Central memory CD8-positive, alpha-beta T cell (primary cell): ENCODE measurements around the gene HOXA3.

ENCODE experiments used
- ATAC-seq: fragments of 150-1000 bp; cut with Tn5 transposase; replicated peaks from 2 replicates; pipeline ENCODE4 v1.10.0; 2022; ENCODE audit warnings: mild to moderate bottlenecking, moderate FRiP score, moderate number of reproducible peaks; ENCODE audit not compliant: poor library complexity, severe bottlenecking; ENCODE audit errors: extremely low read depth
- DNase-seq, 2 donors: peaks; one replicate each; pipeline ENCODE4 v3.0.0; 2021; ENCODE audit warnings: low spot score in 2 of 2
- H3K27ac Mint-ChIP-seq: one replicate; pipeline ENCODE4 v1.8.0; 2022; ENCODE audit warnings: low read depth, mild to moderate bottlenecking, moderate library complexity, mixed read lengths
- H3K27me3 Mint-ChIP-seq: one replicate; pipeline ENCODE4 v1.8.0; 2022; ENCODE audit warnings: mixed read lengths
- H3K36me3 Mint-ChIP-seq: one replicate; pipeline ENCODE4 v1.8.0; 2022; ENCODE audit warnings: mild to moderate bottlenecking, moderate library complexity, mixed read lengths; ENCODE audit not compliant: insufficient read depth
- H3K4me1 Mint-ChIP-seq: one replicate; pipeline ENCODE4 v1.8.0; 2022; ENCODE audit warnings: mixed read lengths
- H3K4me3 Mint-ChIP-seq: one replicate; pipeline ENCODE4 v1.8.0; 2022; ENCODE audit warnings: mild to moderate bottlenecking, moderate library complexity, mixed read lengths
- H3K9me3 Mint-ChIP-seq: one replicate; pipeline ENCODE4 v1.8.0; 2022; ENCODE audit warnings: mixed read lengths

Gene HOXA3

DNA sequence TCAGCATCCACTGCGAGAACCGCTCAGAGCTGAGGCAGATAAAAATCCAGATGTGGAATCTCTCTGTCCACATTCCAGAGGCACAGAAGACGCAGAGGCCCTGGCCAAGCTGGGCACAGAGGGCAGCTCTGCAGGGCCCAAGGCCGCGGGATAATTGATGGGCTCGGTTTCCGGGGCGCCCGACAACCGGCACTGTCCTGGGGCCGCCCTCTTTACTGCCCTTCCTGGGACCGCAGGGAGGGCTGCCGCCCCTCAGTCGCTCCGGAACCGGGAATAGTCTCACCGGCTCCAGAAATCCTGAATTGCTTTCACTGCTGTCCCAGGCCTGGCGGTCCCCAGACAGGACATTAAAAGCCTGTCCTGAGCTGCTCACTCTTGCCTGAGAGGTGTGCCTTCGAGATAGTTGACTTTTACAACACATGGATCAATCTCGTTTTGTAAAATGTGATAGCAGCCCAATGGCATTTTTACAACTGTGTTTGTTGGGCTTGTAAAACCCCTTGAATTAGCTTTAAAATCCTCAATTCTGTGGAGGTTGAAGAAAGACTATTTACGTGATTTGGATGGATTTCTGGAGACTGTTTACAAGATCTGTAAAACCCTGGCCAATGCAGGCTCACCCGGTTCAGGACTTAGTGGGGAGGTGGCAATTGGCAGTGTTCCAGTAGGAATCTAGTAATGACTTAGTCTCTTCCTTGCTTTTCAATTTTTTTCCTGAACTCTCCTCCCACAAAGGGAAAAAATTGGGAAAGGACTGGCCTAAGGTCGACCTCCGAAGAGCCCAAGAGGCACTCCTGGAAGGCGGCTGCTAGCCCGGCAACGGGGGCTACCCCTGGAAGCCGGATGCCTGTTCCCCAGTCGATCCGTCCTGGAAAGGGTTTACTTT is 3.4 kb downstream of the HOXA3 start:
- no peak overlapping the region for H3K27ac Mint-ChIP-seq
- H3K4me1 Mint-ChIP-seq: peaks cover 27% of the 10 kb centered on the region
- H3K36me3 Mint-ChIP-seq: peaks cover 9% of the 10 kb centered on the region
- DNase-seq (no peak), ATAC-seq (no peak)
- H3K9me3 Mint-ChIP-seq: no peaks in the 10 kb centered on the region
- H3K4me3 Mint-ChIP-seq: no peak overlapping the region
- H3K27me3 Mint-ChIP-seq: peaks cover 88% of the 10 kb centered on the region

DNA sequence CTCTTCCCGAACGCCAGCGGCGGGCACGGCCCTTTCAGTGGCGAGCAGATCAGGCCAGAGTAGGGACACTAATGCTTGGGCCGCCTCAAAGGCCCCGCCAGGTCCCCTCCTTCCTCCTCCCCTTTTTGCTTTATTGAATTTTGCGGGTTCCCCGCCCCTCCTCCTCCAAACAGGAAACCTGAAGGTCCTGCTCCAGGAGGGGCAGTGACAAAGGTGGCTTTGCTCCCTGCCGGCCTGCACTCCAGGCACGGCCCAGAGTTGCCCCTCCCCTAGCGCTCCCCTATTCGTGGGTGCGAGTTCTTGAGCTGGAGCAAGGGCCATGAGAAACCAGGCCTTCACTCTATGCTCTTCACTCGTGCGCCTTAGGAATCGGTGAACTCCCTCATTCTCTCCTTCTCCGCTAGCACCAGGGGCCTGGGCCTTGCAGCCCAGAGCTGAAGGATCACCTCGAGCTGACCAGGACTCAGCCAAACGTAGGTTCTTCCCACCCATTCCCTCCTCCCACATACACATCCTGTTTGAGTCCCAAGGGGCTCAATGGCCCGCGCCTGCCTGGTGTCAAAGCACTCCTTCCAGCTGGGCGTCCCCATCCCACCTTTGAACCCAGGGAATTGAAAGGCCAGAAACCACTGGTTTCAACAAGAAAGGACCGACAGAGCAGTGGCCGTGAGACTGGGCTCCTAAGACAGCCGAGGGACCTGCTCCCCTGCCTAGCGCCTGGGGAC is 4.2 kb downstream of the HOXA3 start:
- DNase-seq (no peak), ATAC-seq (no peak)
- peaks cover 80% of the 10 kb centered on the region for H3K27me3 Mint-ChIP-seq
- peaks cover 27% of the 10 kb centered on the region for H3K4me1 Mint-ChIP-seq
- no peak overlapping the region for H3K27ac Mint-ChIP-seq
- H3K36me3 Mint-ChIP-seq: peaks cover 9% of the 10 kb centered on the region
- peak overlapping the region; percentile 41 for H3K4me3 Mint-ChIP-seq
- H3K9me3 Mint-ChIP-seq: no peaks in the 10 kb centered on the region

GRCh38 chr7:27147199-27148030 is 5.0 kb downstream of the HOXA3 start, which contains the start of gene HOXA6:
TSS of gene HOXA6 (minus strand) at chr7:27147774. CDS start at chr7:27147749, 25 bp downstream.
- Mint-ChIP-seq H3K36me3 (peaks cover 9% of the 10 kb centered on the region), H3K27ac (no peak within 1 kb of the TSS), H3K9me3 (no peaks in the 10 kb centered on the region), H3K4me1 (peaks cover 27% of the 10 kb centered on the region), H3K27me3 (peaks cover 79% of the 10 kb centered on the region), H3K4me3 (peak within 1 kb of the TSS; percentile 41)
- DNase-seq: no peak
- no peak for ATAC-seq

DNA sequence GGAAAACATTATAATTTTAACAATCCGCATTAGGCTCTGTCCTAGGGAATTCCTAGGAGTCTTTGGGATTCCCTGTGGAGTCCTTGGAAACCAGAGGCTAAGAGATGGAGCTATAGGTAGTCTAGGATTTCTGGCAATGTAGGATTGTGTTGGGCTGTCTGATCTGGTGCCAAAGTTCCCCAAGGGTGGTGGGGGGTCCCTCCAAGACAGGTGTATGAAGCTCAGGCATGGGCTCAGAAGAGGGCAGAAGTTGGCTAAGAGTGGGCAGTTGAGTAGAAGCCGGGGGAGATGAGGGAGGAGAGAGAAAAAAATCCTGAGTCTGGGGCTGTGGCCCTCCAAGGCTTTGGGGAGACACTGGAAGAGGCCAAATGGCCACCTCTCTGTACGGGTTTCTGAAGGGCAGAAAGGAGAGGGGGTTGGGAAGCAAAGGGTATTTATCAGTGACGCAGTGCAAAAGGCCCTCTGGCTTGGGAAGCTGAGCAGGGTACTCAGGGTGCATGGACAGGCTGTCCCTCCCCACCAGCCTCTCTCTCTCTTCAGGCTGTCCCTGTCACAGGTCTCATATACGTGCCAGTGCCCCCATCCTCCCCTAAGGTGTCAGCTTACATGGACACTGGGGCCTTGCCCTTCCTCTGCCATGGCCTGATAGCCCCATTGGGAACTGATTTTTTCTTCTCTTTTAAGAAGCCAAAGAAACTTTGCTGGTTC is 5.7 kb downstream of the HOXA3 start:
- no peak overlapping the region for H3K27ac Mint-ChIP-seq
- H3K4me3 Mint-ChIP-seq: no peak overlapping the region
- no peaks in the 10 kb centered on the region for H3K9me3 Mint-ChIP-seq
- H3K27me3 Mint-ChIP-seq: peaks cover 79% of the 10 kb centered on the region
- ATAC-seq (no peak), DNase-seq (no peak)
- H3K4me1 Mint-ChIP-seq: peaks cover 19% of the 10 kb centered on the region
- H3K36me3 Mint-ChIP-seq: peaks cover 8% of the 10 kb centered on the region

- ATAC-seq: no peak
- no peak overlapping the region for H3K4me3 Mint-ChIP-seq
- H3K27me3 Mint-ChIP-seq: peaks cover 78% of the 10 kb centered on the region
These were observed 6.4 kb downstream of the HOXA3 start for GRCh38 chr7:27145914-27146412.

GRCh38 chr7:27145165-27145913 is 7.0 kb downstream of the HOXA3 start:
- H3K36me3 Mint-ChIP-seq: no peaks in the 10 kb centered on the region
- H3K4me3 Mint-ChIP-seq: no peak overlapping the region
- H3K9me3 Mint-ChIP-seq: no peaks in the 10 kb centered on the region
- peaks cover 72% of the 10 kb centered on the region for H3K27me3 Mint-ChIP-seq
- DNase-seq (no peak), ATAC-seq (no peak)
- H3K27ac Mint-ChIP-seq: no peak overlapping the region
- H3K4me1 Mint-ChIP-seq: peaks cover 6% of the 10 kb centered on the region

More at GRCh38 chr7:27145914-27146412, 6.4 kb downstream of the HOXA3 start:
- Mint-ChIP-seq H3K36me3 (peaks cover 2% of the 10 kb centered on the region), H3K9me3 (no peaks in the 10 kb centered on the region), H3K27ac (no peak overlapping the region), H3K4me1 (peaks cover 12% of the 10 kb centered on the region)
- DNase-seq: no peak

DNA sequence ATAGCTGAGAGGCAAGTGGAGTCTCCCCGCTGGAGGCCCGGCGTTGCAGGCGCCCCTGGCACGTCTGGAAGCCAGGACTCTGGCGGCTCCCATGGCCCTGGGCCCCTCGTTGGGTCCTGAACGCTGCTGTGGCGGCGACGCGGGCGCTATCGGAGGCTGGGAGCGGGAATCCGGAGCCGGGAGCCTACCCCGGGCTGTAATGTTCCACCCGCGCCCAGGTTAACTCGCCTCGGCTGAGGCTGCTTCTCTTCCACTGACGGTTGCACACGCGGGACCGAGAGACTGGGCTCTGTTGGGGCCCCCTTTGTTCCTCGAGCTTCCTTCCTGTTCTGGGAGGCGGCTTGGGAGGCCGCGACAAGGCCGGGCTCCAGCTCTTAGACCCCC is 7.6 kb downstream of the HOXA3 start:
- ATAC-seq: no peak
- DNase-seq: no peak

DNA sequence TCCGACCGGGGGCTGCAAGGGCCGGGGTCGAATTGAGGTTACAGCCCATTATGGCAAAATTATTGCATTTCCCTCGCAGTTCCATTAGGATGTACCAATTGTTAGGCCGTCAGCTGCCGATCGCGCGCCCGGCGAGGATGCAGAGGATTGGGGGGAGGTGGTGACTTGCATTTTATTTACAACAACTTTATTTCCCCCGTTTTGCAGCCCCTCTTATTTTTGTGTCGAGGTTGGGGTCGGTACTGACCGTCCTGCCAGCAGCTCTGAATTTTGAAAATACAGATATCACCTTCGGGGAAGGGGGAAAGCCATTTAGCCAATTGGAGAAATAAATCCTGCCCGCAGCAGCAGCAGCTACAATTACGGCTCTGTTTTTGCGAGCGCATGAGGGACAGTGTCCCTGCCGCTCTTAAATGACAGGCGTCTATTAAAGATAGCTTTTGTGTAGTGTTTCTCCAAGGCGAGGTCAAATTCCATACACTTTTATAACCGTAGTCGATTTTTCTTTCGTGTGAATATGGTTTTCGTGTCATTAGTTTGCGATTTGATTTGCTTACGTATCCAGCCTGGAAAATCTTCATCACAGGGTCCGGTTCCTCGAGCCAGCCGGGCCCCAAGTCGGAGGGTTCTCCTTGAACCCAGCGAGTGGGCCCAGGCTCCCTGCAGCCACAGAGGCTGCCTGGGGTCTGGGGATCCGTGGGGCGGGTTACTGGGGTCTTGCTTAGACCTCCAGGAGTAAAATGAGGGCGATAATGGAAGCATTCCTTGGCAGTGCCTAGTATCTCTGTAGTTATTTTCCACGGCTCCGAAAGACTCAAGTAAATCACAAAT is 8.2 kb downstream of the HOXA3 start:
- Mint-ChIP-seq H3K36me3 (no peaks in the 10 kb centered on the region), H3K4me1 (peaks cover 5% of the 10 kb centered on the region), H3K27me3 (peaks cover 64% of the 10 kb centered on the region), H3K4me3 (no peak overlapping the region), H3K9me3 (no peaks in the 10 kb centered on the region), H3K27ac (no peak overlapping the region)
- DNase-seq (no peak), ATAC-seq (no peak)

More for the DNA sequence above, 7.6 kb downstream of the HOXA3 start:
- Mint-ChIP-seq H3K4me3 (no peak overlapping the region), H3K36me3 (no peaks in the 10 kb centered on the region), H3K9me3 (no peaks in the 10 kb centered on the region), H3K27me3 (peaks cover 68% of the 10 kb centered on the region), H3K4me1 (peaks cover 5% of the 10 kb centered on the region), H3K27ac (no peak overlapping the region)

GRCh38 chr7:27143023-27143949 is 9.1 kb downstream of the HOXA3 start, which contains the start of gene HOXA5:
TSS of gene HOXA5 (minus strand) at chr7:27143681. CDS start at chr7:27143607, 74 bp downstream.
- no peak for DNase-seq
- H3K36me3 Mint-ChIP-seq: no peaks in the 10 kb centered on the region

GRCh38 chr7:27142580-27143022 is 9.8 kb downstream of the HOXA3 start:
- no peaks in the 10 kb centered on the region for H3K4me1 Mint-ChIP-seq
- no peak for ATAC-seq
- H3K27me3 Mint-ChIP-seq: peaks cover 63% of the 10 kb centered on the region
- no peak overlapping the region for H3K4me3 Mint-ChIP-seq
- H3K36me3 Mint-ChIP-seq: no peaks in the 10 kb centered on the region
- no peak for DNase-seq
- no peaks in the 10 kb centered on the region for H3K9me3 Mint-ChIP-seq
- no peak overlapping the region for H3K27ac Mint-ChIP-seq

More at GRCh38 chr7:27143023-27143949, 9.1 kb downstream of the HOXA3 start, which contains the start of gene HOXA5:
- H3K4me1 Mint-ChIP-seq: peaks cover 5% of the 10 kb centered on the region
- H3K27me3 Mint-ChIP-seq: peaks cover 63% of the 10 kb centered on the region
- H3K27ac Mint-ChIP-seq: no peak within 1 kb of the TSS
- H3K9me3 Mint-ChIP-seq: no peaks in the 10 kb centered on the region
- no peak within 1 kb of the TSS for H3K4me3 Mint-ChIP-seq
- ATAC-seq: no peak
